HG03354 (cell line): ENCODE measurements around the gene SLCO2A1.

ENCODE experiments used
- ATAC-seq: cut with Tn5 transposase; IDR thresholded peaks from one replicate; pipeline ENCODE4 v1.9.1; 2021; ENCODE audit warnings: mild to moderate bottlenecking; ENCODE audit not compliant: unreplicated experiment, poor library complexity, severe bottlenecking

The SLCO2A1 gene

GRCh38 chr3:134007819-134008218 lies 21.9 kb downstream of the SLCO2A1 start:
- no peak for ATAC-seq

GRCh38 chr3:134004841-134005240 lies 24.9 kb downstream of the SLCO2A1 start:
- ATAC-seq = no peak

GRCh38 chr3:134003066-134003465 lies 26.7 kb downstream of the SLCO2A1 start:
- ATAC-seq = no peak

GRCh38 chr3:134002306-134002705 lies 27.4 kb downstream of the SLCO2A1 start:
- no peak for ATAC-seq

- no peak for ATAC-seq
Measured at GRCh38 chr3:134001251-134001650, 28.5 kb downstream of the SLCO2A1 start.

GRCh38 chr3:133999891-134000685 lies 29.6 kb downstream of the SLCO2A1 start:
- no peak for ATAC-seq

GRCh38 chr3:133998691-133999241 lies 31.0 kb downstream of the SLCO2A1 start:
- ATAC-seq = no peak

GRCh38 chr3:133997871-133998635 lies 31.7 kb downstream of the SLCO2A1 start:
- no peak for ATAC-seq

GRCh38 chr3:133996996-133997395 lies 32.7 kb downstream of the SLCO2A1 start:
- ATAC-seq = no peak

- ATAC-seq = no peak
Measured at GRCh38 chr3:133996251-133996661, 33.5 kb downstream of the SLCO2A1 start.

GRCh38 chr3:133995264-133995663 lies 34.5 kb downstream of the SLCO2A1 start:
- ATAC-seq = no peak

- no peak for ATAC-seq
Measured at GRCh38 chr3:133994166-133994890, 35.4 kb downstream of the SLCO2A1 start.

- no peak for ATAC-seq
Measured at GRCh38 chr3:133992951-133993620, 36.6 kb downstream of the SLCO2A1 start.

GRCh38 chr3:133992381-133992780 lies 37.3 kb downstream of the SLCO2A1 start:
- no peak for ATAC-seq

- ATAC-seq = no peak
Measured at GRCh38 chr3:133991637-133992036, 38.1 kb downstream of the SLCO2A1 start.

- ATAC-seq = no peak
Measured at GRCh38 chr3:133991209-133991608, 38.5 kb downstream of the SLCO2A1 start.

GRCh38 chr3:133989936-133990702 lies 39.6 kb downstream of the SLCO2A1 start:
- ATAC-seq = no peak

GRCh38 chr3:133988631-133989161 lies 41.0 kb downstream of the SLCO2A1 start:
- no peak for ATAC-seq
